ENCODE results near the gene SLC4A8.

SLC4A8 gene

DNA sequence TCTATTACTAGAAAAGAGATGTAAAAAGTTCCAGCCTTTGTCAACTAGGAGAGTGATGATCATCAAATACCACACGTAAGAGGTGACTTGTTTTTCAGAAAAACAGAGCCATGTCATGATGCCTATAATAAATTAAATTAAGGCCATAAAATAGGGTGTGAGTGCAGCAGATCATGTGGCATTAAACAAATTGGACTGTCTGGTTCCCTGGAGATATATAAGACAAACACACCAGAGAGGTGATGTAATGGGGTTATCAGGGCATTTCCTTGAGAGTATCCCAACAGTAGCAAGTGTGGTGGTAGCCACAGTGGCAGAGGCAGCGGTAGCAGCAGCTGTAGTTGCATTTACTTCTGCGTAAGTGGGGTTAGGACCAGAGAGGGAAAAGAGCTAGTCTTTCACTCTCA lies 18.8 kb upstream of the SLC4A8 start:
- no peak for DNase-seq (ENCODE audit: extremely low read depth, low read depth)
- TF ChIP-seq, protein P1, sequence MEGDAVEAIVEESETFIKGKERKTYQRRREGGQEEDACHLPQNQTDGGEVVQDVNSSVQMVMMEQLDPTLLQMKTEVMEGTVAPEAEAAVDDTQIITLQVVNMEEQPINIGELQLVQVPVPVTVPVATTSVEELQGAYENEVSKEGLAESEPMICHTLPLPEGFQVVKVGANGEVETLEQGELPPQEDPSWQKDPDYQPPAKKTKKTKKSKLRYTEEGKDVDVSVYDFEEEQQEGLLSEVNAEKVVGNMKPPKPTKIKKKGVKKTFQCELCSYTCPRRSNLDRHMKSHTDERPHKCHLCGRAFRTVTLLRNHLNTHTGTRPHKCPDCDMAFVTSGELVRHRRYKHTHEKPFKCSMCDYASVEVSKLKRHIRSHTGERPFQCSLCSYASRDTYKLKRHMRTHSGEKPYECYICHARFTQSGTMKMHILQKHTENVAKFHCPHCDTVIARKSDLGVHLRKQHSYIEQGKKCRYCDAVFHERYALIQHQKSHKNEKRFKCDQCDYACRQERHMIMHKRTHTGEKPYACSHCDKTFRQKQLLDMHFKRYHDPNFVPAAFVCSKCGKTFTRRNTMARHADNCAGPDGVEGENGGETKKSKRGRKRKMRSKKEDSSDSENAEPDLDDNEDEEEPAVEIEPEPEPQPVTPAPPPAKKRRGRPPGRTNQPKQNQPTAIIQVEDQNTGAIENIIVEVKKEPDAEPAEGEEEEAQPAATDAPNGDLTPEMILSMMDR (IDR thresholded peaks at IDR 0.05; ENCODE audit: low read depth, low read length): no peak

DNA sequence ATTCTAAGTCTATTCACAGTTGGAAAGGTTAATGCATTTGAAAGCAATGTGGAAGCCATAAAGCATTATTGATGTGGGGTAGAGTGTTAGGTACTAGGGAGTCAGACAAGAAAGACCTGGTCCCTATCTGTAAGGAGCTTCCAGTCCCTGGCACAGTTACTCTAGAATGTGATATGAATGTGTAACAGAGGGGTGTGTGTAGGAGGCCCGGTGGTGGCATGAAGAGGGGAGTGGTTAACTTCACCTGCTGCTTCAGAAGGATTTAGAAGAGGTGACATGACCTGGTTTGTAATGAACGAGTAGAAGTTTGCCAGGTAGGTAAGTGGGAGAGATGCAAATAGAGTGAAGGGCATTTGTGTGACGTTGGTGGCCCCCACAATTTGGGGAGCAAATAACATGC lies 18.3 kb upstream of the SLC4A8 start:
- DNase-seq (ENCODE audit: extremely low read depth, low read depth): no peak
- TF ChIP-seq, protein P1 (IDR thresholded peaks at IDR 0.05; ENCODE audit: low read depth, low read length): no peak

DNA sequence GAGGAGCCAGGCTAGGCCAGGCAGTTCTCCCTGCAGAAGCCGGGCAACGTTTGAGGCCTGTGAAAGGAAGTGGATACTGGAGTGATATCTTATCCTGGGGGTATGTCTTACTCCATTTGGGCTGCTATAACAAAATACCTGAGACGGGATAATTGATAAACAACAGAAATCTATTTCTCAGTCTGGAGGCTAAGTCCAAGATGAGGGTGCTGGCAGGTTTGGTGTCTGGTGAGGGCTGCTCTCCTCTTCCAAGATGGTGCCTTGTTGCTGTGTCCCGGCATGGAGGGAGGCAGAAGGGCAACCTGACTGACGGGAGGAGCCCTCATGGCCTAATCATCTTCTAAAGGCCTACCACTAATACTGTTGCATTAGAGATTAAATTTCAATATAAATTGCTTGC lies 17.8 kb upstream of the SLC4A8 start:
- DNase-seq (ENCODE audit: extremely low read depth, low read depth): no peak
- TF ChIP-seq, protein P1 (IDR thresholded peaks at IDR 0.05; ENCODE audit: low read depth, low read length): no peak

DNA sequence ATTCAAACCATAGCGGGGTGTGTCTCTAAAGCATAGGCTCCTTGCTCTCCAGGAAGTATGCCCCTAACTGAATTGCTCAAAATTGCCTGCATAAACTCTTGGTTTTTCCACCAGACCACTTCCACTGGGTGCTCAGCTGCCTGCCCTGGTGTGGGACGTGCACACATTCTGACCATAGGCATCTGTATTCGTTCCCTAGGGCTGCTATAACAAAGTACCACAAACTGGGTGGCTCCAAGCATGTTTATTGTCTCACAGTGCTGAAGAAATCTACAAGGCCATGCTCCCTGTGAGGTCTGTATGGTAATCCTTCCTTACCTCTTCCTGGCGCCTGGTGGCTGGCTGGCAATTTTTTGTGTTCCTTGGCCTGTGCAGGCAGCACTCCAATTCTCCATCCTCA lies 17.0 kb upstream of the SLC4A8 start:
- TF ChIP-seq, protein P1 (IDR thresholded peaks at IDR 0.05; ENCODE audit: low read depth, low read length): no peak

DNA sequence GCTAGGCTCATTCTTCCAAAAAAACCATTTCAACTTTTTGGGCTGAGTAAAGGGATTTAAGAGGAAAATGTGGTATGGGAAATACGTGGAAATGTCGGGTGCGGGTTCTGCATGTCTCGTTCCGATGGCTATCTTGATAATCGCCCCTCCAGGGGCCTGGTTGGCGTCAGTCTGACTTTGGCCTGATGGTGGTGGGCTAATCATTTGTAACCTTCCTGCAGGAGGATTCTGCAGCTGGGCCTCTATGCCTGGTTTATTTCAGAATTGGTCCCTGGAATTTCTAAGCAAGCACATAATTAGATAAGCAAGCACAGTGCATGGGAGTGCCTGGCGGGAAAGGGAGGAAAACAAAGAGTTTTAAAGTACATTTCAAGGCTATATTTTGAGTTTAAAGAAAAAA lies 14.8 kb upstream of the SLC4A8 start:
- TF ChIP-seq, protein P1 (IDR thresholded peaks at IDR 0.05; ENCODE audit: low read depth, low read length): no peak
- DNase-seq (ENCODE audit: extremely low read depth, low read depth): no peak

More for the DNA sequence above, 17.0 kb upstream of the SLC4A8 start:
- DNase-seq (ENCODE audit: extremely low read depth, low read depth): no peak

DNA sequence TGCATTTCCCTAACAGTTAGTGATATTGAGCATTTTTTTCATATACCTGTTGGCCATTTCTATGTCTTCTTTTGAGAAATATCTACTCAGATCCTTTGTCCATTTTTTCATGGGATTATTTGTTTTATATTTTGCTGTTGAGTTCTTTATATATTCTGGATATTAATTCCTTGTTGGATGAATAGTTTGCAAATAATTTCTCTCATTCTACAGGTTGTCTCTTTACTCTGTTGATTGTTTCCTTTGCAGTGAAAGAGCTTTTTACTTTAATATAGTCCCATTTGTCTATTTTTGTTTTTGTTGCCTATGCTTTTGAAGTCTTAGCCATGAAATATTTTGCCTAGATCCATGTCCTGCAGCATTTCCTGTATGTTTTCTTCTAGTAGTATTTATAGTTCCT lies 11.5 kb upstream of the SLC4A8 start:
- no peak for DNase-seq (ENCODE audit: extremely low read depth, low read depth)
- TF ChIP-seq, protein P1 (IDR thresholded peaks at IDR 0.05; ENCODE audit: low read depth, low read length): no peak

DNA sequence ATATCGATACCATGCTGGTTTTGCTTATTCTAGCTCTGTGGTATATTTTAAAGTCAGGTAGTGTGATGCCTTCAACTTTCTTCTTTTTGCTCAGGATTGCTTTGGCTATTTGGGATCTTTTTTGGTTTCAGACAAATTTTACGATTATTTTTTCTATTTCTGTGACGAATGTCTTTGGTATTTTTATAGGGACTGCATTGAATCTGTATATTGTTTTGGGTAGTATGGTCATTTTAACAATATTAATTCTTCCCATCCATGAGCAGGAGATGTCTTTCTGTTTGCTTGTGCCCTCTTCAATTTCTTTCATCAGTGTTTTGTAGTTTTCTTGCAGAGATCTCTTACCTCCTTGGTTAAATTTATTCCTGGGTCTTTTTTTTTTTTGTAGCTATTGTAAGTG lies 10.8 kb upstream of the SLC4A8 start:
- no peak for DNase-seq (ENCODE audit: extremely low read depth, low read depth)
- TF ChIP-seq, protein P1 (IDR thresholded peaks at IDR 0.05; ENCODE audit: low read depth, low read length): no peak
